HepG2 (cell line): ENCODE results near the gene AKR1B15.

Experiments used
- ARID4A ChIP-seq: sonication (generic); formaldehyde crosslinking; IDR thresholded peaks from 2 replicates; pipeline ENCODE4 v1.5.0; 2020; ENCODE audit warnings: mild to moderate bottlenecking, missing genetic modification reagents, borderline replicate concordance
- ESRRA ChIP-seq: sonication (generic); formaldehyde crosslinking; IDR thresholded peaks from 2 replicates; pipeline ENCODE4 v1.5.1; 2020; ENCODE audit warnings: mild to moderate bottlenecking, low read depth, missing genetic modification reagents
- GATA4 ChIP-seq: sonication (generic); IDR thresholded peaks from 2 replicates; pipeline ENCODE4 v1.6.1; 2016; ENCODE audit warnings: antibody characterized with exemption, low read depth, borderline replicate concordance
- KAT8 ChIP-seq: IDR thresholded peaks from 2 replicates; pipeline ENCODE4 v1.6.1; 2016; ENCODE audit warnings: missing genetic modification reagents, missing compliant biosample characterization
- KDM1A ChIP-seq: IDR thresholded peaks from 2 replicates; pipeline ENCODE4 v1.6.1; 2016; ENCODE audit warnings: missing compliant biosample characterization
- PAF1 ChIP-seq: IDR thresholded peaks from 2 replicates; pipeline ENCODE4 v1.6.1; 2016; ENCODE audit warnings: missing genetic modification reagents, missing compliant biosample characterization
- RBFOX2 ChIP-seq: fragments of 200-400 bp; formaldehyde crosslinking; IDR thresholded peaks from 2 replicates; pipeline ENCODE4 v1.6.1; 2017; ENCODE audit warnings: low read depth, mild to moderate bottlenecking, low read length
- RFX5 ChIP-seq: IDR thresholded peaks from 2 replicates; pipeline ENCODE4 v1.6.1; 2011; ENCODE audit warnings: low read depth, low read length, improper control_type of control experiment
- SIN3A ChIP-seq: IDR thresholded peaks from 2 replicates; pipeline ENCODE4 v1.6.1; 2011; ENCODE audit warnings: low read depth, mild to moderate bottlenecking, control low read depth, low read length, borderline replicate concordance
- ZNF30 ChIP-seq: sonication (generic); formaldehyde crosslinking; IDR thresholded peaks from 2 replicates; pipeline ENCODE4 v1.5.0; 2020; ENCODE audit warnings: mild to moderate bottlenecking, missing genetic modification reagents
- ZNF34 ChIP-seq: sonication (generic); formaldehyde crosslinking; IDR thresholded peaks from 2 replicates; pipeline ENCODE4 v1.4.0; 2020; ENCODE audit warnings: mild to moderate bottlenecking, missing genetic modification reagents, borderline replicate concordance
- ZNF530 ChIP-seq: sonication (generic); formaldehyde crosslinking; IDR thresholded peaks from 2 replicates; pipeline ENCODE4 v1.5.0; 2020; ENCODE audit warnings: low read depth, mild to moderate bottlenecking, missing genetic modification reagents
- ZNF83 ChIP-seq: sonication (generic); formaldehyde crosslinking; IDR thresholded peaks from 2 replicates; pipeline ENCODE4 v1.4.0; 2020; ENCODE audit warnings: missing genetic modification reagents, mild to moderate bottlenecking, borderline replicate concordance

DNA sequence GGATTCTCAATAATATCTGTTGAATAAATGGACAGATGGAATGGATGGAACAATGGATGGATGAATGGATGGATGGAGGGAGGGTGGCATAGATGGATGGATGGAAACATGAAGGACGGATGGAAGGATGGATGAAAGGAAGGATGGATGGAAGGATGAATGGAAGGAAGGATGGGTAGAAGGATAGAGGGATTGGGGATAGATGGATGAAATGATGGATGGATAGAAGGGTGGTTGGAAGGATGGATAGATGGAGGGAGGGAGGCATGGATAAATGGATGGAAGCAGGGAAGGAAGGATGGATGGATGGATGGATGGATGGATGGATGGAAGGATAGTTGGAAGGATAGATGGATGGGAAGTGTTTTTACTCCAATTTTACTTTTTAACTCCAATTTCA lies 35.4 kb downstream of the AKR1B15 start:
- TF ChIP-seq SIN3A = no peak
- TF ChIP-seq ZNF30 = no peak
- no peak for TF ChIP-seq ZNF34 (CRISPR knock-in tag)
- no peak for TF ChIP-seq KDM1A (CRISPR knock-in tag)
- TF ChIP-seq ZNF530 (CRISPR knock-in tag) = no peak
- no peak for TF ChIP-seq PAF1 (CRISPR knock-in tag)
- TF ChIP-seq ESRRA (CRISPR knock-in tag) = no peak
- TF ChIP-seq KAT8 (CRISPR knock-in tag) = no peak
- no peak for TF ChIP-seq RBFOX2
- TF ChIP-seq ARID4A = no peak
- no peak for TF ChIP-seq RFX5
- TF ChIP-seq ZNF83 (CRISPR knock-in tag) = no peak
- no peak for TF ChIP-seq GATA4
